Measurements from ENCODE around the gene CCNE1. TPM values are rescaled to one million over a fixed set of nuclear protein-coding genes. Genes with fewer than 3 reads are reported as not detected.

CCNE1 gene
- total and polyA plus RNA-seq, 9 of the 15 experiments (the other 6 are each of a cell fraction or from before 2014, with no cell fraction given): 6.2 to 41.0 (median 31.6) TPM

DNA sequence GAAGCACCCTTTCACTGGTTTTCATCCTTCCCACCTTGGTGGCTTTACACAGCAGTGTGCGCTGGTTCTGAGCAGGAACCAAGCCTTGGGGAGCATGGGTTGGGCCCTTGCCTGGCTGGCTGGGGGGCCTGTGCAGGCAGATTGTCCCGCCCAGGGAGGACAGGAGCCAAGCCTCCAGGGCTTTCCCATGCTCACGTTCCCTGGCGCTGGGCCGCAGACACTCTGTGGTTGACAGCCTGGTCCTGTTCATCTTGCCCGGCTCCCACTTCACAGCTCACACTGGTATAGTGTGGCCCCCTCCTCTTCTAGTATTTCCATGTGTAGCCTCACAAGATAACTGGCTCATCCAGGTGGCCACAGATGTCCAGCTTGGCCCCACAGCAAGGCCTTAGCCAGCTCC is 4.6 kb upstream of the CCNE1 start:
- Histone ChIP-seq H3K4me1 (replicated peaks in 1 of 2; ENCODE audit: control insufficient read depth in 2 of 2, insufficient read depth in 2 of 2, low read length in 2 of 2) (peaks cover 22 to 25% of the 10 kb centered on the region in 2 experiments; a peak in 4 of 5 replicates), H3K4me2 (ENCODE audit: insufficient read depth, low read length) (no peak overlapping the region), H2AFZ (ENCODE audit: low read depth, low read length) (no peak overlapping the region), H3K79me2 (ENCODE audit: control insufficient read depth, insufficient read depth, low read length) (peaks cover 4% of the 10 kb centered on the region; the same call in 2 of the 3 replicates), H3K9me1 (ENCODE audit: control insufficient read depth, insufficient read depth, low read length) (no peaks in the 10 kb centered on the region), H3K9ac (ENCODE audit: insufficient read depth in 1 of 2, low read depth in 2 of 2, low read length in 2 of 2) (peak overlapping the region in 1 of 2 experiments; percentile 70; a peak in 1 of 4 replicates), H3K27me3 (ENCODE audit: control insufficient read depth in 2 of 2, insufficient read depth in 2 of 2, low read length in 2 of 2) (no peaks in the 10 kb centered on the region), H4K20me1 (replicated peaks; ENCODE audit: control insufficient read depth, insufficient read depth, low read length) (no peaks in the 10 kb centered on the region), H3K4me3 (no peak overlapping the region), H3K9me3 (replicated peaks; ENCODE audit: control insufficient read depth, insufficient read depth, low read depth, low read length) (no peaks in the 10 kb centered on the region), H3K36me3 (ENCODE audit: control insufficient read depth, insufficient read depth, low read length) (no peaks in the 10 kb centered on the region), H3K27ac (ENCODE audit: extremely low read depth, low read depth, low read length) (no peak overlapping the region)
- ATAC-seq: no peak
- 88% methylated on average over 6 of the region's 6 CpGs for WGBS (ENCODE audit: insufficient coverage, low coverage, missing lambda C conversion rate)
- ChIA-PET POLR2A (interaction anchor here (0.7 to 1.0 kb wide), 2 partner anchors 11 to 20 kb away, joined by 4 to 5 read pairs; no protein-coding TSS in a partner anchor), CTCF (ENCODE audit: low intra/inter-chr PET ratio) (no interaction called here)
- in situ Hi-C loops (cut with MboI): no loop called here
- intact Hi-C loops (cut with micrococcal nuclease): no loop called here
- no TSS peak for BruUV-seq (replicated peaks)
- no peak for DNase-seq (ENCODE audit: extremely low read depth in 1 of 4, low spot score in 3 of 4)
- TF ChIP-seq NCOA6 (IDR thresholded peaks at IDR 0.05) (no peak), UBTF (IDR thresholded peaks at IDR 0.05; ENCODE audit: borderline replicate concordance in 1 of 2, low read depth in 2 of 2, low read length in 2 of 2) (no peak), ESRRA (IDR thresholded peaks at IDR 0.05; ENCODE audit: borderline replicate concordance, low read depth) (no peak), DIDO1 (tag; IDR thresholded peaks at IDR 0.05; ENCODE audit: low read depth) (no peak), ZNF76 (CRISPR knock-in tag; IDR thresholded peaks at IDR 0.05; ENCODE audit: borderline replicate concordance) (no peak), EP300 (IDR thresholded peaks at IDR 0.05; ENCODE audit: low read length) (no peak), ZBED1 (IDR thresholded peaks at IDR 0.05) (no peak)
- TF ChIP-seq, protein P1, sequence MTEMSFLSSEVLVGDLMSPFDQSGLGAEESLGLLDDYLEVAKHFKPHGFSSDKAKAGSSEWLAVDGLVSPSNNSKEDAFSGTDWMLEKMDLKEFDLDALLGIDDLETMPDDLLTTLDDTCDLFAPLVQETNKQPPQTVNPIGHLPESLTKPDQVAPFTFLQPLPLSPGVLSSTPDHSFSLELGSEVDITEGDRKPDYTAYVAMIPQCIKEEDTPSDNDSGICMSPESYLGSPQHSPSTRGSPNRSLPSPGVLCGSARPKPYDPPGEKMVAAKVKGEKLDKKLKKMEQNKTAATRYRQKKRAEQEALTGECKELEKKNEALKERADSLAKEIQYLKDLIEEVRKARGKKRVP (CRISPR knock-in tag; IDR thresholded peaks at IDR 0.05): no peak
- TF ChIP-seq, protein P2, sequence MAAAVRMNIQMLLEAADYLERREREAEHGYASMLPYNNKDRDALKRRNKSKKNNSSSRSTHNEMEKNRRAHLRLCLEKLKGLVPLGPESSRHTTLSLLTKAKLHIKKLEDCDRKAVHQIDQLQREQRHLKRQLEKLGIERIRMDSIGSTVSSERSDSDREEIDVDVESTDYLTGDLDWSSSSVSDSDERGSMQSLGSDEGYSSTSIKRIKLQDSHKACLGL (CRISPR knock-in tag; IDR thresholded peaks at IDR 0.05; ENCODE audit: borderline replicate concordance, poor library complexity, severe bottlenecking): no peak
- TF ChIP-seq, protein P3, sequence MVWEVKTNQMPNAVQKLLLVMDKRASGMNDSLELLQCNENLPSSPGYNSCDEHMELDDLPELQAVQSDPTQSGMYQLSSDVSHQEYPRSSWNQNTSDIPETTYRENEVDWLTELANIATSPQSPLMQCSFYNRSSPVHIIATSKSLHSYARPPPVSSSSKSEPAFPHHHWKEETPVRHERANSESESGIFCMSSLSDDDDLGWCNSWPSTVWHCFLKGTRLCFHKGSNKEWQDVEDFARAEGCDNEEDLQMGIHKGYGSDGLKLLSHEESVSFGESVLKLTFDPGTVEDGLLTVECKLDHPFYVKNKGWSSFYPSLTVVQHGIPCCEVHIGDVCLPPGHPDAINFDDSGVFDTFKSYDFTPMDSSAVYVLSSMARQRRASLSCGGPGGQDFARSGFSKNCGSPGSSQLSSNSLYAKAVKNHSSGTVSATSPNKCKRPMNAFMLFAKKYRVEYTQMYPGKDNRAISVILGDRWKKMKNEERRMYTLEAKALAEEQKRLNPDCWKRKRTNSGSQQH (CRISPR knock-in tag; IDR thresholded peaks at IDR 0.05): no peak
- no peak for FAIRE-seq
